HG03064 (cell line): ENCODE results near the gene EXOC4.

ENCODE experiments used
- ATAC-seq: cut with Tn5 transposase; IDR thresholded peaks from one replicate; pipeline ENCODE4 v1.9.1; 2021; ENCODE audit warnings: low read depth; ENCODE audit not compliant: unreplicated experiment

The EXOC4 gene

GRCh38 chr7:134037991-134038390 lies 785.1 kb downstream of the EXOC4 start:
- ATAC-seq: no peak

- ATAC-seq: no peak
These were observed 788.1 kb downstream of the EXOC4 start for GRCh38 chr7:134040988-134041387.

- no peak for ATAC-seq
These were observed 788.6 kb downstream of the EXOC4 start for GRCh38 chr7:134041477-134041876.

GRCh38 chr7:134042307-134042706 lies 789.4 kb downstream of the EXOC4 start:
- no peak for ATAC-seq

GRCh38 chr7:134044682-134045081 lies 791.8 kb downstream of the EXOC4 start:
- no peak for ATAC-seq

- ATAC-seq: no peak
These were observed 792.8 kb downstream of the EXOC4 start for GRCh38 chr7:134045716-134046115.

GRCh38 chr7:134046594-134047128 lies 793.8 kb downstream of the EXOC4 start:
- no peak for ATAC-seq

- no peak for ATAC-seq
These were observed 794.8 kb downstream of the EXOC4 start for GRCh38 chr7:134047675-134048074.

GRCh38 chr7:134048166-134048565 lies 795.3 kb downstream of the EXOC4 start:
- no peak for ATAC-seq

- ATAC-seq: no peak
These were observed 798.1 kb downstream of the EXOC4 start for GRCh38 chr7:134051020-134051419.

GRCh38 chr7:134056816-134057215 lies 803.9 kb downstream of the EXOC4 start:
- no peak for ATAC-seq

GRCh38 chr7:134058521-134058920 lies 805.6 kb downstream of the EXOC4 start:
- ATAC-seq: no peak

GRCh38 chr7:134058980-134059379 lies 806.1 kb downstream of the EXOC4 start:
- no peak for ATAC-seq

- no peak for ATAC-seq
These were observed 807.0 kb downstream of the EXOC4 start for GRCh38 chr7:134059921-134060320.

- ATAC-seq: no peak
These were observed 808.0 kb downstream of the EXOC4 start for GRCh38 chr7:134060874-134061273.

- no peak for ATAC-seq
These were observed 809.6 kb downstream of the EXOC4 start for GRCh38 chr7:134062460-134062859.

GRCh38 chr7:134065415-134065814 lies 812.5 kb downstream of the EXOC4 start:
- ATAC-seq: no peak

GRCh38 chr7:134067164-134067563 lies 814.3 kb downstream of the EXOC4 start:
- ATAC-seq: no peak

GRCh38 chr7:134068670-134069069 lies 815.8 kb downstream of the EXOC4 start:
- no peak for ATAC-seq

GRCh38 chr7:134069187-134069586 lies 816.3 kb downstream of the EXOC4 start:
- ATAC-seq: no peak

- ATAC-seq: no peak
These were observed 817.8 kb downstream of the EXOC4 start for GRCh38 chr7:134070673-134071072.

GRCh38 chr7:134071355-134072331 lies 818.8 kb downstream of the EXOC4 start:
- peak; percentile 89 for ATAC-seq
